DND-41 (cell line): ENCODE measurements around the gene RNF39.
"Not testable (repeated sequence)": the region's sequence is repeated elsewhere in the genome, so short reads cannot be mapped to it uniquely, and the experiment has no call there.

Experiments
- ATAC-seq: fragments of 200-7000 bp; cut with Tn5 transposase; 3 replicates; pipeline ENCODE4 v1.9.1; 2021; ENCODE audit warnings: low read depth; ENCODE audit not compliant: insufficient read depth
- DNase-seq: peaks from one replicate; pipeline ENCODE4 v3.0.0-alpha.2; 2020
- H2AFZ ChIP-seq: 2 replicates; pipeline ENCODE4 v1.6.0; 2012; ENCODE audit warnings: low read depth, low read length
- H3K27ac ChIP-seq: 2 replicates; pipeline ENCODE4 v1.5.1; 2012; ENCODE audit warnings: low read length, inconsistent platforms
- H3K27me3 ChIP-seq: fragments of 200-600 bp; sonication (generic); 2 replicates; pipeline ENCODE4 v1.6.0; 2012; ENCODE audit warnings: low read length, mild to moderate bottlenecking, inconsistent platforms; ENCODE audit not compliant: insufficient read depth, poor library complexity
- H3K36me3 ChIP-seq: 2 replicates; pipeline ENCODE4 v1.5.1; 2012; ENCODE audit warnings: low read length, inconsistent platforms; ENCODE audit not compliant: insufficient read depth
- H3K4me1 ChIP-seq: 2 replicates; pipeline ENCODE4 v1.5.1; 2012; ENCODE audit warnings: mild to moderate bottlenecking, low read length; ENCODE audit not compliant: insufficient read depth
- H3K4me2 ChIP-seq: 2 replicates; pipeline ENCODE4 v1.6.0; 2012; ENCODE audit warnings: mild to moderate bottlenecking, moderate library complexity, low read length, inconsistent platforms; ENCODE audit not compliant: insufficient read depth
- H3K4me3 ChIP-seq, 2 experiments: fragments of 200-600 bp in 1 of 2; shearing (Covaris generic) in 1 of 2; 2 replicates each; pipeline ENCODE4 v1.5.1; 2012 to 2016; ENCODE audit warnings: inconsistent platforms in 2 of 2, low read length in 2 of 2, mild to moderate bottlenecking in 2 of 2, low read depth in 1 of 2, moderate library complexity in 1 of 2
- H3K79me2 ChIP-seq: 2 replicates; pipeline ENCODE4 v1.6.0; 2012; ENCODE audit warnings: low read length, inconsistent platforms; ENCODE audit not compliant: insufficient read depth
- H3K9ac ChIP-seq: 2 replicates; pipeline ENCODE4 v1.6.0; 2012; ENCODE audit warnings: low read depth, mild to moderate bottlenecking, inconsistent platforms, low read length, moderate library complexity
- H3K9me3 ChIP-seq: 2 replicates; pipeline ENCODE4 v1.5.1; 2012; ENCODE audit warnings: low read length, moderate library complexity, mild to moderate bottlenecking, inconsistent platforms; ENCODE audit not compliant: insufficient read depth, severe bottlenecking
- H4K20me1 ChIP-seq: 2 replicates; pipeline ENCODE4 v1.6.0; 2012; ENCODE audit warnings: low read length; ENCODE audit not compliant: insufficient read depth
- EZH2 ChIP-seq: IDR thresholded peaks from 3 replicates; pipeline ENCODE4 v1.6.1; 2012; ENCODE audit warnings: borderline replicate concordance, low read depth, mild to moderate bottlenecking, moderate library complexity, low read length, inconsistent platforms; ENCODE audit not compliant: severe bottlenecking
- TF ChIP-seq, protein P1 (sequence below): IDR thresholded peaks from 2 replicates; pipeline ENCODE4 v1.5.1; 2012; ENCODE audit warnings: borderline replicate concordance, low read length, moderate library complexity, mild to moderate bottlenecking; ENCODE audit not compliant: poor library complexity, severe bottlenecking; ENCODE audit errors: extremely low read depth

Gene RNF39, protein sequence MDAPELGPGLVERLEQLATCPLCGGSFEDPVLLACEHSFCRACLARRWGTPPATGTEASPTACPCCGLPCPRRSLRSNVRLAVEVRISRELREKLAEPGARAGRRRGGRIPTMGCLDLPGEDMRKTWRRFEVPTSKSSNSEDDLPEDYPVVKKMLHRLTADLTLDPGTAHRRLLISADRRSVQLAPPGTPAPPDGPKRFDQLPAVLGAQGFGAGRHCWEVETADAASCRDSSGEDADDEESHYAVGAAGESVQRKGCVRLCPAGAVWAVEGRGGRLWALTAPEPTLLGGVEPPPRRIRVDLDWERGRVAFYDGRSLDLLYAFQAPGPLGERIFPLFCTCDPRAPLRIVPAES

DNA sequence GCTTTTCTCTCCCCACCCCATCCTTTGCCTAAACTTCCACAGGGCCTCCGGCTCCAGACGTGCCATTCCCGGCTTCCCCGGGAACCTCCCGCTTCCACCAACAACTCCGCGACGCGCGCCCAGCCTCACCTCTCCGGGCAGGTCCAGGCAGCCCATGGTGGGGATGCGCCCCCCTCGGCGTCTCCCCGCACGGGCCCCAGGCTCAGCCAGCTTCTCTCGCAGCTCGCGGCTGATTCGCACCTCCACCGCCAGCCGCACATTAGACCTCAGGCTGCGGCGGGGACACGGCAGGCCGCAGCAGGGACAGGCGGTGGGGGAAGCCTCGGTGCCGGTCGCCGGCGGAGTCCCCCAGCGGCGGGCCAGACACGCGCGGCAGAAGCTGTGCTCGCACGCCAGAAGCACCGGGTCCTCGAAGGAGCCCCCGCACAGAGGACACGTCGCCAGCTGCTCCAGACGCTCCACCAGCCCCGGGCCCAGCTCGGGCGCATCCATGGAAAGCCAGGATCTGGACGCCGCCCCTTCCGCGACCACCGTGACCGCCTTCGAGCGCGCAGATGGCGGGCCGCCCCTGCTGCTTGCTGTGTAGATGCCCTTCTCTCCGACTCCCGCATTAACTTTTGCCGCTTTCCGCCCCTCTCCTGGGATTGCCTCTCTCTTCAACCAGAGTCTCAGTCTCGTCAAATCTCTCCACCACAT lies at the start of gene RNF39:
TSS of gene RNF39 (minus strand) at position 676 of the 696 bp plus-strand sequence. CDS start at position 492, 184 bp downstream.
- Histone ChIP-seq H3K79me2 (no peaks in the 10 kb centered on the region), H3K4me1 (peaks cover 36% of the 10 kb centered on the region), H3K36me3 (peaks cover 5% of the 10 kb centered on the region), H3K27me3 (no peaks in the 10 kb centered on the region), H3K9ac (0 out of 2 replicates have a peak within 1 kb of the TSS, but pooled peaks have one; percentile 3), H3K4me3 (no peak within 1 kb of the TSS), H3K4me2 (no peak within 1 kb of the TSS), H4K20me1 (no peaks in the 10 kb centered on the region; the same call in 1 of the 2 replicates), H2AFZ (no peak within 1 kb of the TSS), H3K9me3 (no peaks in the 10 kb centered on the region), H3K27ac (peak within 1 kb of the TSS; percentile 73)
- TF ChIP-seq, protein P1, sequence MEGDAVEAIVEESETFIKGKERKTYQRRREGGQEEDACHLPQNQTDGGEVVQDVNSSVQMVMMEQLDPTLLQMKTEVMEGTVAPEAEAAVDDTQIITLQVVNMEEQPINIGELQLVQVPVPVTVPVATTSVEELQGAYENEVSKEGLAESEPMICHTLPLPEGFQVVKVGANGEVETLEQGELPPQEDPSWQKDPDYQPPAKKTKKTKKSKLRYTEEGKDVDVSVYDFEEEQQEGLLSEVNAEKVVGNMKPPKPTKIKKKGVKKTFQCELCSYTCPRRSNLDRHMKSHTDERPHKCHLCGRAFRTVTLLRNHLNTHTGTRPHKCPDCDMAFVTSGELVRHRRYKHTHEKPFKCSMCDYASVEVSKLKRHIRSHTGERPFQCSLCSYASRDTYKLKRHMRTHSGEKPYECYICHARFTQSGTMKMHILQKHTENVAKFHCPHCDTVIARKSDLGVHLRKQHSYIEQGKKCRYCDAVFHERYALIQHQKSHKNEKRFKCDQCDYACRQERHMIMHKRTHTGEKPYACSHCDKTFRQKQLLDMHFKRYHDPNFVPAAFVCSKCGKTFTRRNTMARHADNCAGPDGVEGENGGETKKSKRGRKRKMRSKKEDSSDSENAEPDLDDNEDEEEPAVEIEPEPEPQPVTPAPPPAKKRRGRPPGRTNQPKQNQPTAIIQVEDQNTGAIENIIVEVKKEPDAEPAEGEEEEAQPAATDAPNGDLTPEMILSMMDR: no peak
- no peak for TF ChIP-seq EZH2
- ATAC-seq (no peak), DNase-seq (no peak)

DNA sequence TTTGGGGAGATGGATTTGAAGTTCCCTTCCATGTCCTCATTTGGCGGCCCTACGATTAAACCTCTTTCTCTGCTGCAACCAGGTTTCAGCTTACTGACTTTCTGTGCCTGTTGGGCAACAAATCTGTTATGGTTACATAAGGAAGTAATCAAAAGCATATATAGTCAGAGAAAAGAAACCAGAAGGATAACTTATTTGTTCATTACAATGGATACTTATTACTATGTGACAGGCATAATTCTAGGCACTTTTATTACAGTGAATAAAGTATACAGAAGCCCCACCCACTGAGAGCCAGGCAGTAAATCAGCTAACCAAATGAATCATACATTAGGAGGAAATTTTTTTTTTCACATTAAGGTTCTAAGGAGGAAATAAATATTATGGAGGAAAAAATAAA lies 46.9 kb upstream of the RNF39 start:
- H3K27me3 ChIP-seq: peaks cover 22% of the 10 kb centered on the region
- no peaks in the 10 kb centered on the region for H3K9me3 ChIP-seq
- no peaks in the 10 kb centered on the region for H3K79me2 ChIP-seq
- no peak for ATAC-seq
- H3K36me3 ChIP-seq: no peaks in the 10 kb centered on the region
- TF ChIP-seq, protein P1: no peak
- TF ChIP-seq EZH2: no peak
- no peak overlapping the region for H3K27ac ChIP-seq
- DNase-seq: no peak
- no peak overlapping the region for H3K9ac ChIP-seq
- H2AFZ ChIP-seq: no peak overlapping the region
- no peak overlapping the region for H3K4me3 ChIP-seq
- no peaks in the 10 kb centered on the region for H3K4me1 ChIP-seq
- no peaks in the 10 kb centered on the region for H4K20me1 ChIP-seq
- H3K4me2 ChIP-seq: no peak overlapping the region

DNA sequence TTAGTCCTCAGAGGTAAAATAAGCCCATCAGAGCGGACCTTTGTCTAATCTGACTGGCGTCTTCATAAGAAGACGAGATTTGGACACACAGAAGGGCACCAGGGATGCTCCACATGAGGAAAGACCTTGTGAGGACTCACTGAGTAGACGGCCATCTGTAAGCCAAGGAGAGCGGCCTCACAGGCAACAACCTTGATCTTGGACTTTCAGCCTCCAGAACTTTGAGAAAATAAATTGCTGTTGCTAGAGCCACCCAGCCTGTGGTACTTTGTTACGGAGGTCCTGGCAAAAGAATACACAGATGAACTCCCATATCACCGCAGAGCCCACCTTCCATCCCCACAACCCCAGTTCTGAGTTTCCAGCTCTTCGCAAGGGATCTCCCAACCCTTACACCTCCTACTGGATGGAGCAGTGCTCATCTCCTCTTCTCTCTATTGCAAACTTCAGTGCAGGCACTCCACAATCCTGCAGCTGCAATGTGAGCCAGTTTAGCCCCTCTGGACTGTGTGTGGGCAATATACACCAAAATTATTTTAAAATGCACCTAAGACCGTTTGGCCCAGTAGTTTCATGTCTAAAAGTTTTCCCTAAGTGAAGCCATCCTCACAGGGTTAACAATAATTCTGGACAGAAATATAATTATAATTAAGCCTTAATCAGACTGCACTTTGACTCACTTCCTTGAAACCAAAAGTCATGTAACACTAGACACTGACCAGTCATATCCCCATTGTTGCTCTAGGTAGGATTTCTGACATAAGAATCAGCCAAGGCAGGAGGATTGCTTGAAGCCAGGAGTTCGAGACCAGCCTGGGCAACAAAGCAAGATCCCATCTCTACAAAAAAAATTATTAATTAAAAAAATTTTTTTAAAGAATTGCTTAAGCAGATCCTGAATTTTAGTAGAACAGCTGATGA lies 46.1 kb upstream of the RNF39 start:
- H3K9me3 ChIP-seq: no peaks in the 10 kb centered on the region
- no peaks in the 10 kb centered on the region for H3K79me2 ChIP-seq
- TF ChIP-seq, protein P1: no peak
- no peak for TF ChIP-seq EZH2
- H2AFZ ChIP-seq: no peak overlapping the region
- H3K36me3 ChIP-seq: no peaks in the 10 kb centered on the region
- no peak overlapping the region for H3K9ac ChIP-seq
- H3K27ac ChIP-seq: no peak overlapping the region
- H3K27me3 ChIP-seq: peaks cover 22% of the 10 kb centered on the region
- no peaks in the 10 kb centered on the region for H3K4me1 ChIP-seq
- no peak for ATAC-seq
- H3K4me2 ChIP-seq: no peak overlapping the region
- H3K4me3 ChIP-seq: no peak overlapping the region
- no peak for DNase-seq
- no peaks in the 10 kb centered on the region for H4K20me1 ChIP-seq

DNA sequence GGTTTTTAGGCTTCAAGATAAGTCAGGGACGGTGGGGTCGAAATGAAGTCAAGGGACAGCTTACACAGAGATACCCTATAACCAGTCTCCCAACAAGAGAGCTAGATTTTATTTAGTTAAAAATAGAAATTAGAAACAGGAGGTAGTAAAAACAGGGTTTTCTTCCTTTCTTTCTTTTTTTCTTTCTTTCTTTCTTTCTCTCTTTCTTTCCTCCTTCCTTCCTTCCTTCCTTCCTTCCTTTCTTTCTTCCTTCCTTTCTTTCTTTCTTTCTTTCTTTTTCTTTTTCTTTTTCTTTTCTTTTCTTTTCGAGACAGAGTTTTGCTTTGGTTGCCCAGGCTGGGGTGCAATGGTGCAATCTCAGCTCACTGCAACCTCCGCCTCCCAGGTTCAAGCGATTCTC lies 43.1 kb upstream of the RNF39 start:
- not testable (repeated sequence) for ATAC-seq, H4K20me1 ChIP-seq, H3K9me3 ChIP-seq, H3K9ac ChIP-seq, H3K27ac ChIP-seq, H3K4me2 ChIP-seq, H3K4me3 ChIP-seq, H3K4me1 ChIP-seq, H2AFZ ChIP-seq, DNase-seq, H3K79me2 ChIP-seq, H3K36me3 ChIP-seq
- peaks cover 17% of the 10 kb centered on the region for H3K27me3 ChIP-seq
